Stimulated activated CD8-positive, alpha-beta memory T cell treated with anti-CD3 and anti-CD28 coated beads, Interleukin-15, amount 100 ng/mL, for 4 hours (primary cell): ENCODE data around the gene UBXN7.
"Not testable (repeated sequence)": the region's sequence is repeated elsewhere in the genome, so short reads cannot be mapped to it uniquely, and the experiment has no call there.

Experiments used
- DNase-seq, 2 donors: peaks; one replicate each; pipeline ENCODE4 v3.0.0-alpha.2; 2020; ENCODE audit warnings: low read depth in 2 of 2

UBXN7 gene

GRCh38 chr3:196355668-196356067 is 76.6 kb downstream of the UBXN7 start:
- DNase-seq: no peak

- DNase-seq: no peak
Measured at GRCh38 chr3:196354132-196354531, 78.1 kb downstream of the UBXN7 start.

GRCh38 chr3:196351541-196351940 is 80.7 kb downstream of the UBXN7 start:
- DNase-seq: no peak

GRCh38 chr3:196350067-196350466 is 82.2 kb downstream of the UBXN7 start:
- DNase-seq: no peak

DNA sequence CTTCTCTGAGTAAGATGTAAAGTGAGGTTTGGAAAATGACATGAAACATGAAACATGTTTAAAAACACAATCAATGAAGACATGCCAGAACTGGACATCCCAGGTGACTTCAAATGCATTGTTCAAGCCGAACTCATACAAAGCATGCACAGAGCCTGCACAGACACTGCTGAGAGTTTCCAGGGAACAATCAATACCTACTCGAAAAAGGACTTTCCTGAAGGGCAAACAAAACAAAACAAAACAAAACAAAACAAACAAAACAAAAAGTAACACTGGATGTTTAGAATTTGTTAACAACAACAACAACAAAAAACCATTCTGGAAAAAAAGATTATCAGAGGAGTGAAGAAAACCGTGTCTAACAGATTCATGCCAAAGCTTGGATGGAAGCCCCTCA is 83.5 kb downstream of the UBXN7 start:
- no peak for DNase-seq

DNA sequence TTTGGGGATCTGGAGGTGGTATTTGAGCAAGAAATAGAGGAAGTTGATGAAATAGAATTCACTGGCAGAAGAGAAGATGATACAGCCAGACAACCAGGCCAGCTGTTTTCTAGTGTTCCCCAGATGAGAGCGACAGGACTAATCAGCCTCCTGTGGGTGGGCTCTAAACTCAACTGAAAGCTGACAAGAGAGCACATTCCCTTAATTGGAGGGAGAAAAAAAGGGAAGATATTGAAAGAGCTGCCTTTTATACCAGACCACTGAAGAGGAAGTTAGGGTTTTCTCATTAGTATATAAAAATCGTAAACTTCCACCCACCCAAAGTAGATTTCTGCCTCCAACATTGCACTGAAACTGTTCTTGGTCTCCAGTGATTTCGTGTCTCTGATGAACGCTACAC is 87.6 kb downstream of the UBXN7 start:
- DNase-seq: no peak

GRCh38 chr3:196343917-196344316 is 88.3 kb downstream of the UBXN7 start:
- DNase-seq: not testable (repeated sequence)

DNA sequence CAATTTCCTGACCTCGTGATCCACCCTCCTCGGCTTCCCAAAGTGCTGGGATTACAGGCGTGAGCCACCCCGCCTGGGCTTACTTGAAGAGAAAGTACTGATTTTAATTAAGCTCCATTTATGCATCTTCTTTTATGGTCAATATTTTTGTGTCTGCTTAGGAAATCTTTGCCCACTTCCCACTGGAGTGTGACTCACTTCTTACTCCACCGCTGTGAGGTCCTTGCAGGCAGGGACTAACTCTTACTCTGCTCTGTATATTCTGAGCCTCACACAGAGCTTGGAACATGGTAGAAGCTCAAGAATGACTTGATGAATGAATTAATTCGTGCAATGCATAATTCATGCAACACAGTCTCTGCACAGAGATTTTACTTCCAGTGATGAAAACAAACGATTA is 91.1 kb downstream of the UBXN7 start:
- no peak for DNase-seq

- no peak for DNase-seq
Measured at GRCh38 chr3:196340466-196340865, 91.8 kb downstream of the UBXN7 start.

- DNase-seq: no peak
Measured at GRCh38 chr3:196339493-196340254, 92.6 kb downstream of the UBXN7 start.

DNA sequence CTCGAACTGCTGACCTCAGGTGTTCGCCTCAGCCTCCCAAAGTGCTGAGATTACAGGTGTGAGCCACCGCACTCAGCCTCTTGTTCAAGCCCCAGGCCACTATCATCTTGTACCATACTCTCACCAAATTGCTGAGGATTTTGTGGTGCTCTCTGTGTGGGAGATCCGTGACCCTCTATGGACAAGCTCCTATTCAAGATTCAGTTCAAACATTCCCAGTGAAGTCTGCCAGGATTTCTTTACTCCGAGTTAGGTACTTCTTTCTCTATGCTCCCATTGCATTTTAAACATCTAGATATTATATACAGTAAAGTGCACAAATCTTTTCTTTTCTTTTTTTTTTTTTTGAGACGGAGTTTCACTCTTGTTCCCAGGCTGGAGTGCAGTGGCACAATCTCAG is 93.2 kb downstream of the UBXN7 start:
- no peak for DNase-seq

DNA sequence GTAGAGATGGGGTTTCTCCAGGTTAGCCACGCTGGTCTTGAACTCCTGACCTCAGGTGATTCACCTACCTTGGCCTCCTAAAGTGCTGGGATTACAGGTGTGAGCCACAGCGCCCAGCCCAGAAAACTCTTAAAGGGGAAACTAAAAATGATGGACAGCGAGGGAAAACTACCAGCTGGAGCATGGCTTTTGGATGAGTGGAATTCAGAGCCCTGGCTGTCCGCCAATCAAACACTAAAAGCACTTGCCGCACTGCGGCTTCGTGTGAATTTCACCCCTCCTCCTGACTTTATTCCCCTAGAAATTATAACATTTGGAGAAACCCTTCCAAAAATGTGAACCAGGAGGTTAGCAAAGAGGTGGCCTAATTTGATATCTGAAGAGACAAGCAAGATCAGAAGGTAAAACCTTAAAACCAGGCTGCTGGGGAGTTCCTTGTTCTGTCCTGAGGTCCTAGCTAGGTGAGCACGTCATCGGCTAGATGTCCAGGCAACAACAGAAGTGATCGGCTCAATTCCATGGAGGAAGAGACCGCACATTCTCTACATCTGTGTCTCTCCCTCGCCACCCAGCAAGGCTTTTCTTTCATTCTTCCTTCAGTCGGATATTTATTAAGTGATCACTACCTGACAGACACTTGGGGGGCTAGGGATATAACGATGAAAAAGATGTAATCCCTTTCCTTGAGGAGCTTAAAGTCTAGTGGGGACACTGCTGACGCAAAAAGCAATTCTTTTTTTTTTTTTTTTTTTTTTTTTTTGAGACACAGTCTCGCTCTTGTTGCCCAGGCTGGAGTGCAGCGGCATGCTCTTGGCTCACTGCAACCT is 95.7 kb downstream of the UBXN7 start:
- DNase-seq: no peak

DNA sequence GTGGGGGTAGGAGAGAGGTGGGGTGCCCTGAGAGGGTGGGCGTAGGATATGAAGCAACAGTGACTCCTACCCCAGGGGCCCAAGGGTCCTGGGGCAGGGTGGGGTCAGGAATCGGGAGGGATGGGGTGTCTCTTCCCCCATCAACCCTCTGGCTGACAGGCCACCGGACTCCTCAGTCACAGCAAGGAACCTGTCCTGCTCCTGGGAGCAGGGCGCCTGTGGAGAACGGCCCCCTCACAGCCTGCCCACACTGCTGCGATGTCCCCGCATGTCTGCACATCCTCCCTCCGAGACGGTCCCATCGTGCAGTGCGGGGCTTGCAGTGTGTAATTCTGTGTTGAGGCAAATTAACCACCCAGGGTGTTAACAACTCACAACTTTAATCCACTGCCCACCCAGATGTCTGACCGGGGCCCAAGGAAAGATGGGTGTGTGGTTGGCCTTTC is 96.7 kb downstream of the UBXN7 start:
- DNase-seq: no peak

- DNase-seq: no peak
Measured at GRCh38 chr3:196334982-196335381, 97.2 kb downstream of the UBXN7 start.

- DNase-seq: no peak
Measured at GRCh38 chr3:196332168-196332567, 100.1 kb downstream of the UBXN7 start.

- no peak for DNase-seq
Measured at GRCh38 chr3:196327405-196327804, 104.8 kb downstream of the UBXN7 start.

DNA sequence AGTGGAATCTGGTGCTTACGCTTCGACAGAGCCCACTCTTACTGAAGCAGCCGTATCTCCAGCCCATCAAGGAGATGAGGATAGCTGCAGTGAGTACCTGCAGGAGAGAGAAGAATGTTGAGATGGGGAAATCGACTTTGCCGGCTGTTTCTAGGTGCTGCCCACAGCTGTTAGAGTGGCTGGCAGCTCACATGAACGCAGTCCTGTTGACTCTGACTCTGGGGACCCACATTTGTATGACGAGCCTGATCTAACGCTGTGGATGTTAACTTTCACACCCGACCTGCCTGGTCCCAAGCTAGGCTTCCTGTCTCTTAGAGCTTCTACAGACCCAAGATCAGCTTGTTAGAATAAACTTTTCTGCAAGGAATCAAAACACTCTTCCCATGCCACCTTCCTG is 105.3 kb downstream of the UBXN7 start:
- no peak for DNase-seq

DNA sequence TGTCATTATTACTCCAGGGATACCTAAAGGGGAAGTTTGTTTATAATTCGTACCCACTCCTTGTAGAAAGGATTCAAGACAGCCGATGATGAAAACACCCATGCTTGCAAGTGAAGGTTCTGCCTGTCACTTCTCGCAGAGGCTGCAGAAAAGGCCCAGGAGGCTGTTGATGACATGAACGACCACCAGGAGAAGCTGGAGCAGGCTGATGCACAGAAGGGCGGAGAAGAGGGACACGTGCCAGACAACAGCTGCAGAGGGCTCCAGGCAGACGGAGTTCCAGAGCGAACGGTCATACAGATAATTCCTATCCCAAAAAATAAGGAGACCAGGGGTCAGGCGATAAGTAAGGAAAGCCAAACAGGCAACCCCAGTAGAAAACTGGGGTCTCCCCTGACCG is 108.5 kb downstream of the UBXN7 start:
- DNase-seq: no peak

DNA sequence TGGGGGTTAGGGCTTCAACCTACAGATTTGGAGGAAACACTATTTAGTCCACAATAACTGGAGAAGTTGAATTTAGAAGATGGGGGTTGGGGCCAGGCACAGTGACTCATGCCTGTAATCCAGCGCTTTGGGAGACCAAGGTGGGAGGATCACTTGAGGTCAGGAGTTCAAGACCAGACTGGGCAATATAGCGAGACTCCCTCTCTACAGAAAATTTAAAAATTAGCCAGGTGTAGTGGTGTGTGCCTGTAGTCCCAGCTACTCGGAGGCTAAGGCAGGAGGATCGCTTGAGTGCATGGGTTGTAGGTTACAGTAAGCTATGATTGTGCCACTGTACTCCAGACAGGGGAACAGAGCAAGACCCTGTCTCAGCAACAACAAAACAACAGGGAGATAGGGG is 109.2 kb downstream of the UBXN7 start:
- no peak for DNase-seq

GRCh38 chr3:196321162-196321561 is 111.1 kb downstream of the UBXN7 start:
- no peak for DNase-seq

DNA sequence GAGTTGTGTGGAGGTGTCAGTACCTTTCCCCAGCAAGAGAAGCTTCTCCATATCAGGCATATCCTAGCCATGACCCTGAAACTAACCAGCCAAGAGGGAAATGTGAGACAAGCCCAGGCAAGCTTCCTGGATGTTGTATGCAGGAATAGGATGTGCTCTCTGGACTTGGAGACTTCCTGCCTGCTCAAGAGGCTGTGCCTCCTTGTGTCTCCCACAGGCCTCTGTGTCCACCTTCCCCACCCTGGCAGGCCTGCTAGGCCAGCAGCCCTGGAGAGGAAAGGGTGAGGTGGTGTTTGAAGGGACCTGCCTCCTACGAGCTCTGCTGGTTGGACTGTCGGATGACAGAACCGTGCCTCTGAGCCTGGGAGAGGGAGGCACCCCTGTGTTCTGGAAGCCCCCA is 112.1 kb downstream of the UBXN7 start:
- DNase-seq: no peak

DNA sequence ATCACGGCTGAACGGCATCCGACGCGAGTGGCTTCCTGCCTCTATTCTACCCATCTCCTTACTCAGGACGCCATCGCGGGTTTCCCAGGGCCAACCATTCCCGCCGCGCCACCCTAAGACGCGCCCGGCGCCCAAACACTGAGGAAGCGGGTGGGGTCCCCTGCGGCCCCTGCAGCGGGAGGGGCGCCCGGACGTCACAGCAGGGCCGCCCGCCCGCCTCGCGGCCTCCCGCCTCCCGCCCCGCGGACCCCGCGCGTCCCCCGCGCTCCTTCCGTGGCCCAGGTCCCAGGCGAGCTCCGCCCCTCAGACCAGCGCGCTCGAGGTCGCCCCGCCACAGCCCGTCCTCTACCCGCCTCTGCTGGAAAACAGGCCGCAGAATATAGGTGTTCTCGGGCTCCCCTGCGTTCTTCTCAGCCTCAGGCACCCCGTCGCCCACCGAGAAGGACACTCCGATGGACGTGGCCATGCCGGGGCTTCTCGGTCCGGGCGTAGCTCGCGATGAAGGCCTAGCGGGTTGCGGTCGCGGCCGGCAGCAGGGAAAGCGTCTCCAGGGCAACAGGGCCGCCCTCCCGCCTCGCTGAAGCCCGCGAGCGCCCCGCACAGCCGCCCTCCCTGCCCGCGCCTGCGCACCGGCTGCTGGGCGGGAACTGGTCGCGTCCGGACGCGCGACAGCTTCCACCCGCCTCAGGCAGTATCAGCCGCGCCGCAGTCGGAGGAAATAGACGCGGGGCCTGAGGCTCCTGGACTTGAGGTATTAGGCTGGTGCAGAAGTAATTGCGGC is 114.3 kb downstream of the UBXN7 start, which contains the start of gene DYNLT2B:
Gene DYNLT2B (minus strand): TSS at position 554 of the 781 bp plus-strand sequence. CDS start 88 bp downstream, at position 466.
- DNase-seq: peak; percentile 68 to 75
